A673 (cell line): ENCODE results near the gene RGS3. TPM values are rescaled to one million over a fixed set of nuclear protein-coding genes. Genes with fewer than 3 reads are reported as not detected.
A peak's percentile ranks its signal among the peaks of the same experiment; 100 is the strongest.

Experiments
- BruUV-seq: library from RNA; stranded (reverse); fragments of 400-500 nt; replicated peaks from 2 replicates; lab custom pipeline; 2021; lab: Mats Ljungman, UMichigan
- CTCF ChIA-PET: fragments of 300-600 bp; sonication (Branson Sonifier 250); formaldehyde crosslinking; loops from one replicate; lab custom pipeline; 2022; ENCODE audit warnings: antibody characterized with exemption; lab: Charles Lee
- POLR2A ChIA-PET: fragments of 300-600 bp; sonication (Branson Sonifier 250); formaldehyde crosslinking; loops from one replicate; lab custom pipeline; 2022; ENCODE audit warnings: antibody characterized with exemption; ENCODE audit not compliant: low non-redundant PET; lab: Charles Lee
- DNase-seq: peaks from one replicate; pipeline ENCODE4 v3.0.0-alpha.2; 2015; ENCODE audit warnings: low spot score
- H3K27ac ChIP-seq: fragments of 200-600 bp; sonication (generic); 2 replicates; pipeline ENCODE4 v1.5.1; 2016; ENCODE audit warnings: mixed run types, low read depth, mild to moderate bottlenecking, mixed read lengths, antibody characterized with exemption, low read length; ENCODE audit not compliant: poor library complexity, severe bottlenecking
- H3K27me3 ChIP-seq: fragments of 200-600 bp; sonication (generic); replicated peaks from 2 replicates; pipeline ENCODE4 v1.6.1; 2017; ENCODE audit warnings: mixed run types, low read depth, mild to moderate bottlenecking, mixed read lengths, antibody characterized with exemption, low read length; ENCODE audit not compliant: insufficient read depth, poor library complexity
- H3K36me3 ChIP-seq: fragments of 200-600 bp; sonication (generic); 2 replicates; pipeline ENCODE4 v1.6.1; 2016; ENCODE audit warnings: mixed run types, mild to moderate bottlenecking, mixed read lengths, antibody characterized with exemption, low read length; ENCODE audit not compliant: insufficient read depth, poor library complexity, severe bottlenecking
- H3K4me1 ChIP-seq: fragments of 200-600 bp; sonication (generic); 2 replicates; pipeline ENCODE4 v1.6.1; 2017; ENCODE audit warnings: mixed run types, mild to moderate bottlenecking, mixed read lengths, antibody characterized with exemption, low read length; ENCODE audit not compliant: insufficient read depth, poor library complexity, severe bottlenecking
- H3K4me3 ChIP-seq: fragments of 200-600 bp; sonication (generic); 2 replicates; pipeline ENCODE4 v1.5.1; 2016; ENCODE audit warnings: low read depth, mixed run types, mild to moderate bottlenecking, mixed read lengths, low read length; ENCODE audit not compliant: poor library complexity, severe bottlenecking
- H3K9me3 ChIP-seq: fragments of 200-600 bp; sonication (generic); 2 replicates; pipeline ENCODE4 v1.6.1; 2016; ENCODE audit warnings: mixed run types, low read depth, mild to moderate bottlenecking, mixed read lengths, antibody characterized with exemption, low read length; ENCODE audit not compliant: poor library complexity, severe bottlenecking
- EZH2 ChIP-seq: fragments of 200-600 bp; sonication (generic); IDR thresholded peaks from 2 replicates; pipeline ENCODE4 v1.6.1; 2017; ENCODE audit warnings: borderline replicate concordance, low read depth, mild to moderate bottlenecking, mixed read lengths, antibody characterized with exemption, low read length; ENCODE audit not compliant: poor library complexity, severe bottlenecking
- intact Hi-C: fragments of 100-400 bp; cut with micrococcal nuclease; formaldehyde crosslinking; loops from one replicate; pipeline ENCODE4 v1.10.0; 2022; ENCODE audit not compliant: unreplicated experiment
- total RNA-seq: library from RNA; stranded (reverse); gene quantifications from 2 replicates; pipeline ENCODE4 v1.2.3, GENCODE V29; 2021
- TF ChIP-seq, protein P1 (sequence below): fragments of 300-800, 200-600 bp; sonication (generic); conservative IDR thresholded peaks from 2 replicates; pipeline ENCODE4 v1.5.1; 2017; ENCODE audit warnings: low read depth, mild to moderate bottlenecking, antibody characterized with exemption, low read length, moderate library complexity, mixed read lengths

RGS3 gene
- total RNA-seq, 1 experiment from 2014 or later = 19.2 TPM

GRCh38 chr9:113601656-113602055 is 138.1 kb downstream of the RGS3 start:
- BruUV-seq = no TSS peak
- Histone ChIP-seq H3K4me1 (peaks cover 33% of the 10 kb centered on the region), H3K36me3 (no peaks in the 10 kb centered on the region), H3K9me3 (no peaks in the 10 kb centered on the region), H3K27ac (peak overlapping the region; percentile 48), H3K4me3 (no peak overlapping the region), H3K27me3 (no peaks in the 10 kb centered on the region)
- no peak for DNase-seq
- TF ChIP-seq, protein P1, sequence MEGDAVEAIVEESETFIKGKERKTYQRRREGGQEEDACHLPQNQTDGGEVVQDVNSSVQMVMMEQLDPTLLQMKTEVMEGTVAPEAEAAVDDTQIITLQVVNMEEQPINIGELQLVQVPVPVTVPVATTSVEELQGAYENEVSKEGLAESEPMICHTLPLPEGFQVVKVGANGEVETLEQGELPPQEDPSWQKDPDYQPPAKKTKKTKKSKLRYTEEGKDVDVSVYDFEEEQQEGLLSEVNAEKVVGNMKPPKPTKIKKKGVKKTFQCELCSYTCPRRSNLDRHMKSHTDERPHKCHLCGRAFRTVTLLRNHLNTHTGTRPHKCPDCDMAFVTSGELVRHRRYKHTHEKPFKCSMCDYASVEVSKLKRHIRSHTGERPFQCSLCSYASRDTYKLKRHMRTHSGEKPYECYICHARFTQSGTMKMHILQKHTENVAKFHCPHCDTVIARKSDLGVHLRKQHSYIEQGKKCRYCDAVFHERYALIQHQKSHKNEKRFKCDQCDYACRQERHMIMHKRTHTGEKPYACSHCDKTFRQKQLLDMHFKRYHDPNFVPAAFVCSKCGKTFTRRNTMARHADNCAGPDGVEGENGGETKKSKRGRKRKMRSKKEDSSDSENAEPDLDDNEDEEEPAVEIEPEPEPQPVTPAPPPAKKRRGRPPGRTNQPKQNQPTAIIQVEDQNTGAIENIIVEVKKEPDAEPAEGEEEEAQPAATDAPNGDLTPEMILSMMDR = no peak
- no peak for TF ChIP-seq EZH2
- POLR2A ChIA-PET = no interaction called here
- intact Hi-C loops = loop anchor here (2.0 kb wide), 1 partner anchor 19 kb away; no protein-coding TSS in a partner anchor
- CTCF ChIA-PET = interaction anchor here (1.0 to 2.5 kb wide), 2 partner anchors 8 to 10 kb away, joined by 10 to 11 read pairs; no protein-coding TSS in a partner anchor

DNA sequence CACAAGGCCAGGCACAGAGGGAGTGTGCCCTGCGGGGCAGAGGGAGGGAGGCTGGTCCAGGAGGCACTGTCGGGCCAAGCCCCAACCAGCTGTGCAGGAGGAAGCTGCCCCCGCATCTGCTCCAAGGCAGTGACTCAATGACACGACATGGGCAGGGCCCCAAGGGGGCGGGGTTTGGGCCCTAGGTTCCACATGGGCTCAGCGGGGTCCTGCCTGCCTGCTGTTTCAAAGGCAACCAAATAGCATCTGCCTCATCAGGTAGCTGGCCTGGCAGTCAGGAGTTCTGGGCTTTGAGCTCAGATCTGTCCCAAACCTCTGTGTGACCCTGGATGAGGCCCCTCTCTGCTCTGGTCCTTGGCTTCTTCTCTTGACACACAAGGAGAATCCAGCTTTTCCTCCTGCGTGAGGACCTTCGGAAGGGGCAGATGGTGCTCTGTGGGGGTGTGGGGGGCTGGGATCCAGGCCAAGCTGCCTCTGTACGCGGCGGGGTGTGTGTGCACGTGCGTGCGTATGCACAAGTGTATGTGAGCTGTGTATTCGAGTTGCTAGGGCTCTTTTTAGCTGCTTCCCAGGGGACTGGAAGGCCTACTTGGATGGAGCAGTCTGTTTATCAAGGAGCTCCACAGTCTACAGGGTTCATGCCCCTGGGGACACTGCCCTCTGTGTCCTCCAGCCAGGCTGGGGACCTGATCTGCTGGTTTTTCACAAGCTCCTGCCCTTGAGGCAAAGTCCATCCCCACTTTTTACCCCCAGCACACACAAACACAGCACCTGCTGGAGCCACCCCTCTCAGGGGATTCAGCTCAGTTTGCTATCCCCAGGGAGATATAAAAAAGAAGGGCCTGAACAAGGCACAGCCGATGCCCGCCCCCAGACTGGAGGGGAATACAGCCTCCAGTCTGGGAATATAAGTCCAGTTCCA is 138.9 kb downstream of the RGS3 start:
- Histone ChIP-seq H3K9me3 (no peaks in the 10 kb centered on the region), H3K27ac (peak overlapping the region; percentile 48), H3K36me3 (no peaks in the 10 kb centered on the region), H3K27me3 (no peaks in the 10 kb centered on the region), H3K4me3 (no peak overlapping the region), H3K4me1 (peaks cover 33% of the 10 kb centered on the region)
- ChIA-PET POLR2A (interaction anchor here (0.7 kb wide), 1 partner anchor 939 kb away, joined by 4 read pairs; no protein-coding TSS in a partner anchor), CTCF (interaction anchor here (0.5 to 2.5 kb wide), 3 partner anchors 8 to 389 kb away, joined by 4 to 11 read pairs (median 10); no protein-coding TSS in a partner anchor)
- DNase-seq = peak; percentile 88
- intact Hi-C loops = loop anchor here (2.0 kb wide), 1 partner anchor 18 kb away; no protein-coding TSS in a partner anchor
- no TSS peak for BruUV-seq
- no peak for TF ChIP-seq EZH2
- TF ChIP-seq, protein P1 = no peak

DNA sequence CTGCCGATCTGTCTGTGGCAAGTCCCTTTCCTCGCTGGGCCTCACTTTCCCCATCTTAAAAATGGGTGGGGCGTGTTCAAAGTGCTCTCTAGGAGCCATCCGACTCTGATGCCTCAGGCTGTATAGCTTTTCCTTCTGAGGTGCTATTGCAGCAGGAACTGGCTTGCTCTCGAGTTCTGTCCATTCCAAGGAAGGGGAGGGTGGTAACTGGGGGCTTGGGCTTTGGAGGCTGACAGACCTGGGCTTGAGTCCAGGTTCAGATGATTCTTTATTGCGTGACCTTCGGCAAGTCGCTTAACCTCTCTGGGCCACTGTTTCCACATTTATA is 139.5 kb downstream of the RGS3 start:
- DNase-seq = no peak
- peaks cover 33% of the 10 kb centered on the region for H3K4me1 ChIP-seq
- H3K4me3 ChIP-seq = no peak overlapping the region
- no TSS peak for BruUV-seq
- H3K27me3 ChIP-seq = no peaks in the 10 kb centered on the region
- intact Hi-C loops = loop anchor here (2.0 kb wide), 1 partner anchor 18 kb away; no protein-coding TSS in a partner anchor
- ChIA-PET CTCF (interaction anchor here (0.5 to 2.5 kb wide), 2 partner anchors 11 to 390 kb away, joined by 4 to 11 read pairs; no protein-coding TSS in a partner anchor), POLR2A (interaction anchor here (0.7 kb wide), 1 partner anchor 940 kb away, joined by 4 read pairs; no protein-coding TSS in a partner anchor)
- TF ChIP-seq, protein P1 = no peak
- TF ChIP-seq EZH2 = no peak
- H3K27ac ChIP-seq = peak overlapping the region; percentile 16
- H3K9me3 ChIP-seq = no peaks in the 10 kb centered on the region
- no peaks in the 10 kb centered on the region for H3K36me3 ChIP-seq
